ENCODE results near the gene RABGGTA. TPM values are rescaled to one million over a fixed set of nuclear protein-coding genes. Genes with fewer than 3 reads are reported as not detected.
A peak's percentile ranks its signal among the peaks of the same experiment; 100 is the strongest.

Gene RABGGTA
- total and polyA plus RNA-seq, 2 experiments from 2014 or later, result 29.3 to 34.9 TPM

GRCh38 chr14:24259282-24260025 lies 11.9 kb downstream of the RABGGTA start:
- 0 out of 2 replicates have a peak overlapping the region, but pooled peaks have one; percentile 45 for H2AFZ ChIP-seq

GRCh38 chr14:24258548-24259265 lies 12.7 kb downstream of the RABGGTA start:
- Histone ChIP-seq H3F3A (ENCODE audit: insufficient read depth) (no peaks in the 10 kb centered on the region), H3K79me2 (ENCODE audit: insufficient read depth) (no peaks in the 10 kb centered on the region), H3K4me3 (no peak overlapping the region), H3K9me2 (ENCODE audit: insufficient read depth) (no peaks in the 10 kb centered on the region), H3K9me3 (ENCODE audit: low read depth) (no peaks in the 10 kb centered on the region), H3K27ac (no peak overlapping the region), H2AFZ (0 out of 2 replicates have a peak overlapping the region, but pooled peaks have one; percentile 45), H4K20me1 (ENCODE audit: insufficient read depth) (no peaks in the 10 kb centered on the region), H3K9ac (no peak overlapping the region), H3K27me3 (replicated peaks; ENCODE audit: insufficient read depth) (no peaks in the 10 kb centered on the region), H3K36me3 (ENCODE audit: low read depth) (no peaks in the 10 kb centered on the region), H3K4me1 (ENCODE audit: insufficient read depth) (peaks cover 7% of the 10 kb centered on the region), H3K4me2 (ENCODE audit: unreplicated experiment) (no peak overlapping the region)
- in situ Hi-C loops (cut with MboI), result no loop called here
- DNase-seq, result no peak
- 87 to 94% methylated on average over 18 of the region's 18 CpGs for WGBS, 2 experiments (ENCODE audit: low coverage in 1 of 2, low lambda C conversion rate in 2 of 2, missing lambda C conversion rate in 2 of 2)
- TF ChIP-seq EZH2phosphoT487 (IDR thresholded peaks at IDR 0.05; ENCODE audit: insufficient read depth, low read depth) (no peak), EZH2 (IDR thresholded peaks at IDR 0.05; ENCODE audit: insufficient read depth, poor library complexity, severe bottlenecking) (no peak)

More at GRCh38 chr14:24259282-24260025, 11.9 kb downstream of the RABGGTA start:
- H3K9me2 ChIP-seq (ENCODE audit: insufficient read depth), result no peaks in the 10 kb centered on the region
- TF ChIP-seq EZH2 (IDR thresholded peaks at IDR 0.05; ENCODE audit: insufficient read depth, poor library complexity, severe bottlenecking), result no peak
- no peak for TF ChIP-seq EZH2phosphoT487 (IDR thresholded peaks at IDR 0.05; ENCODE audit: insufficient read depth, low read depth)
- H3K4me1 ChIP-seq (ENCODE audit: insufficient read depth), result peaks cover 7% of the 10 kb centered on the region
- H3K27ac ChIP-seq, result no peak overlapping the region
- no peak overlapping the region for H3K4me2 ChIP-seq (ENCODE audit: unreplicated experiment)
- H4K20me1 ChIP-seq (ENCODE audit: insufficient read depth), result no peaks in the 10 kb centered on the region
- in situ Hi-C loops (cut with MboI), result no loop called here
- no peaks in the 10 kb centered on the region for H3K36me3 ChIP-seq (ENCODE audit: low read depth)
- DNase-seq, result peak; percentile 21
- no peak overlapping the region for H3K4me3 ChIP-seq
- no peaks in the 10 kb centered on the region for H3K27me3 ChIP-seq (replicated peaks; ENCODE audit: insufficient read depth)
- 66 to 76% methylated on average over 14 to 16 of the region's 16 CpGs for WGBS, 2 experiments (ENCODE audit: low coverage in 1 of 2, low lambda C conversion rate in 2 of 2, missing lambda C conversion rate in 2 of 2)
- no peaks in the 10 kb centered on the region for H3K79me2 ChIP-seq (ENCODE audit: insufficient read depth)
- no peaks in the 10 kb centered on the region for H3F3A ChIP-seq (ENCODE audit: insufficient read depth)
- no peak overlapping the region for H3K9ac ChIP-seq
- H3K9me3 ChIP-seq (ENCODE audit: low read depth), result no peaks in the 10 kb centered on the region

- H3K9me2 ChIP-seq (ENCODE audit: insufficient read depth), result no peaks in the 10 kb centered on the region
- in situ Hi-C loops (cut with MboI), result no loop called here
- no peak for DNase-seq
- H2AFZ ChIP-seq, result no peak overlapping the region
- peaks cover 7% of the 10 kb centered on the region for H3K4me1 ChIP-seq (ENCODE audit: insufficient read depth)
- H3K27ac ChIP-seq, result no peak overlapping the region
- no peaks in the 10 kb centered on the region for H3K36me3 ChIP-seq (ENCODE audit: low read depth)
- no peaks in the 10 kb centered on the region for H4K20me1 ChIP-seq (ENCODE audit: insufficient read depth)
- 94% methylated on average over 7 to 9 of the region's 9 CpGs for WGBS, 2 experiments (ENCODE audit: low coverage in 1 of 2, low lambda C conversion rate in 2 of 2, missing lambda C conversion rate in 2 of 2)
- no peak overlapping the region for H3K9ac ChIP-seq
- no peak overlapping the region for H3K4me3 ChIP-seq
- no peaks in the 10 kb centered on the region for H3K27me3 ChIP-seq (replicated peaks; ENCODE audit: insufficient read depth)
- H3F3A ChIP-seq (ENCODE audit: insufficient read depth), result no peaks in the 10 kb centered on the region
- H3K79me2 ChIP-seq (ENCODE audit: insufficient read depth), result no peaks in the 10 kb centered on the region
- H3K9me3 ChIP-seq (ENCODE audit: low read depth), result no peaks in the 10 kb centered on the region
- H3K4me2 ChIP-seq (ENCODE audit: unreplicated experiment), result no peak overlapping the region
- TF ChIP-seq EZH2 (IDR thresholded peaks at IDR 0.05; ENCODE audit: insufficient read depth, poor library complexity, severe bottlenecking), result no peak
- no peak for TF ChIP-seq EZH2phosphoT487 (IDR thresholded peaks at IDR 0.05; ENCODE audit: insufficient read depth, low read depth)
Observed at GRCh38 chr14:24258119-24258518, 13.3 kb downstream of the RABGGTA start.

- in situ Hi-C loops (cut with MboI), result no loop called here
- Histone ChIP-seq H3K9ac (no peak overlapping the region), H3K27me3 (replicated peaks; ENCODE audit: insufficient read depth) (no peaks in the 10 kb centered on the region), H3K4me1 (ENCODE audit: insufficient read depth) (peaks cover 11% of the 10 kb centered on the region), H3K27ac (no peak overlapping the region), H3K79me2 (ENCODE audit: insufficient read depth) (no peaks in the 10 kb centered on the region), H3K9me2 (ENCODE audit: insufficient read depth) (no peaks in the 10 kb centered on the region), H3K9me3 (ENCODE audit: low read depth) (no peaks in the 10 kb centered on the region), H3K4me2 (ENCODE audit: unreplicated experiment) (no peak overlapping the region), H3K36me3 (ENCODE audit: low read depth) (no peaks in the 10 kb centered on the region), H3F3A (ENCODE audit: insufficient read depth) (peaks cover 4% of the 10 kb centered on the region; the same call in 1 of the 2 replicates), H4K20me1 (ENCODE audit: insufficient read depth) (no peaks in the 10 kb centered on the region), H3K4me3 (no peak overlapping the region), H2AFZ (no peak overlapping the region)
- TF ChIP-seq EZH2 (IDR thresholded peaks at IDR 0.05; ENCODE audit: insufficient read depth, poor library complexity, severe bottlenecking), result no peak
- TF ChIP-seq EZH2phosphoT487 (IDR thresholded peaks at IDR 0.05; ENCODE audit: insufficient read depth, low read depth), result no peak
- DNase-seq, result no peak
- WGBS, 2 experiments (ENCODE audit: low coverage in 1 of 2, low lambda C conversion rate in 2 of 2, missing lambda C conversion rate in 2 of 2), result 49 to 58% methylated on average over 4 of the region's 4 CpGs
Observed at GRCh38 chr14:24256960-24257359, 14.4 kb downstream of the RABGGTA start.

Data from GM23248 (cell line).